Activated T-helper 1 cell treated with anti-CD3 and anti-CD28 coated beads, Interleukin-12 subunit alpha, Interleukin-12 subunit beta, Interleukin-2, Interleukin-4 antibody, amounts not matched to agents 30 ng/mL and 10 ng/mL and 1 ng/mL, durations not matched to agents 14 hours and 24 hours and 36 hours (primary cell): ENCODE data around the gene TADA3. TPM values are rescaled to one million over a fixed set of nuclear protein-coding genes. Genes with fewer than 3 reads are reported as not detected.

Experiments used
- DNase-seq: peaks from one replicate; pipeline ENCODE4 v3.0.0; 2021; ENCODE audit warnings: low spot score
- H3K27ac Mint-ChIP-seq: one replicate; pipeline ENCODE4 v1.8.0; 2021; ENCODE audit warnings: mild to moderate bottlenecking, mixed read lengths
- H3K27me3 Mint-ChIP-seq: one replicate; pipeline ENCODE4 v1.8.0; 2022; ENCODE audit warnings: mild to moderate bottlenecking, moderate library complexity, mixed read lengths; ENCODE audit not compliant: insufficient read depth
- H3K36me3 Mint-ChIP-seq: one replicate; pipeline ENCODE4 v1.8.0; 2021; ENCODE audit warnings: low read depth, mixed read lengths
- H3K4me1 Mint-ChIP-seq: one replicate; pipeline ENCODE4 v1.8.0; 2021; ENCODE audit warnings: low read depth, mixed read lengths
- H3K4me3 Mint-ChIP-seq: one replicate; pipeline ENCODE4 v1.8.0; 2021; ENCODE audit warnings: mild to moderate bottlenecking, moderate library complexity, mixed read lengths
- H3K9me3 Mint-ChIP-seq: one replicate; pipeline ENCODE4 v1.8.0; 2021; ENCODE audit warnings: mixed read lengths
- intact Hi-C: fragments of 100-400 bp; cut with micrococcal nuclease; formaldehyde crosslinking; loops from one replicate; pipeline ENCODE4 v1.15.1; 2024
- total RNA-seq: library from RNA; stranded (reverse); gene quantifications from 2 replicates; pipeline ENCODE4 v1.2.3, GENCODE V29; 2022

TADA3 gene
- total RNA-seq, 1 donor from 2014 or later = 63.4 TPM

DNA sequence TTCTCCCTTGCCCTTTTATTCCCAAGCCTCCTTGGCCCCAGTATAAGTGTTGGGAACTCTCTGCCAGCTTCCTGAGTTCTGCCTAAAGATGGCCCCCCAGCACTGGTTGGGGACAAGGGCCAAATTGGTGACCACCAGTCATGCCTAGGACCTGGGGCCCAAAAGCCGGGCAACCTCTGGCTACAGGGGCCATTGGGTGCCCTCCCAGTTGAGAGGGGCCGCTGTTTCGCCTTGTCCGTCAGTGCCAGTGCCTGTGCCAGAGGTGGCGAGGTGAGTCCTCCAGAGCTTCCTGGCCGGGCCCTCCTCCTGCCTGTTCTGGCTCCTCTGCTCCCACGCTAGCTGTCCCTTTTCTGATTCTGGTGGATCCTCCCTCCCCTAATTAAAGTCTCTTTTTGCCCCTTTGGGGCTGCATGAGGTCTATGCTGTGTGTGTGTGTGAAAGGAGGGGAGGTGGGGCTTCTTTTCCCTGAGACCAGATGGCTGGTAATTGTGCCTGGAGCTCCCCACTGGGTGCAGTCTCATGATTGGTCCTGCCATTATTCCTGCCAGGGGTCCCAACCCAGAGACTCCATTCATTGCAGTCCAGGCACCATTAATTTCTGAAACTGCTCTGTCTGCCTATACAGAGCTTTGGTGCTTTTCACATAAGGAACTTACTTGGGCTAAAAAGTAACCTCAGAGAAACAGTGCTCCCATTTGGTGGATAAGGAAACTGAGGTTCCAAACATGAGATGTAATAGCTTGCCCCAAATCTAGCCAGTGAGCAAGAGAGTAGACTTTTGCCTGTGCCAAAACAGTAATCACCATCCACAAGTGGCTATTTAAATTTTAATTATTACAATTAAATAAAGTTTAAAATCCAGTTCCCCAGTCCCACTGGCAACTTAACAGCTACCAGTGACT, 14.7 kb upstream of the TADA3 start:
- H3K4me3 Mint-ChIP-seq = no peak overlapping the region
- peak overlapping the region; percentile 44 for H3K27ac Mint-ChIP-seq
- intact Hi-C loops = no loop called here
- H3K36me3 Mint-ChIP-seq = peaks cover 56% of the 10 kb centered on the region
- no peaks in the 10 kb centered on the region for H3K9me3 Mint-ChIP-seq
- peaks cover 56% of the 10 kb centered on the region for H3K4me1 Mint-ChIP-seq
- DNase-seq = no peak
- H3K27me3 Mint-ChIP-seq = no peaks in the 10 kb centered on the region

DNA sequence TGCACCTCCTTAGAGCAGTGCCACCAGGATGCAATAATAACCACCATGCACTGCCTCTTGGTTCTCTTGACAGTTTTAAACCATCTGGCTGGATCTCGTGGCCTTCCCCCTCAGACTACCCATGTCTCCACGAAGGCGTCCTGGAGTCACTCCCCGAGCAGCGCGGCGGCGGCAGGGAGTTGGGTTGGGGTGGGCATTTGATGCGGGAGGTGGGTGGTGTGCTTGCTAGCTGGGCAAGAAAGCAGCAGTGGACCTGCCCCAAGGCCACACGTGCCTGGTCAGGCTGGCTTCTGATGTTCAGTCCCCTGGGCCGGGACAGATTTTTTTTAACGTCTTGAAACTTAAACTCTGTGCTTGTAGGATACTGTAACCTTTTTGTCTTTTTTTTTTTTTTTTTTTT, 13.9 kb upstream of the TADA3 start:
- Mint-ChIP-seq H3K4me3 (no peak overlapping the region), H3K27me3 (no peaks in the 10 kb centered on the region), H3K27ac (no peak overlapping the region), H3K4me1 (peaks cover 51% of the 10 kb centered on the region), H3K36me3 (peaks cover 52% of the 10 kb centered on the region), H3K9me3 (no peaks in the 10 kb centered on the region)
- DNase-seq = no peak
- intact Hi-C loops = no loop called here

DNA sequence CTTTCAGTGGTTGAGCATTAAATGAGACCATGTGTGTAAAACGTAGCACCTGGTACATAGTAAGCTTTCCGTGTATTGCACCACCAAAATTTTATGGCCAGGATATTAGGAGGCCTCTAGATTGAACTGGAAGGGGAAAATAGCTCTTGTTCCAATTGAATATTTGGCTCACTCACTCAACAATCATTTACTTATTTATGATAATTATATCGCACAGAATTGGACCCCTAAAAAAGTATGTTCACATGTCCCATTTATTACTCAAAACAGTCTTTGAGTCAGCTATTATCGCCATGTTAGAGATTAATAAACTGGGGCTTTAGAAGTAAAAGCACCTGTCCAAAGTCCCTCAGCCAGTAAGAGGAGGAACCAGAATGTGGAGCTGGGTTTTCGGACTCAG, 12.7 kb upstream of the TADA3 start:
- H3K27me3 Mint-ChIP-seq = no peaks in the 10 kb centered on the region
- H3K4me1 Mint-ChIP-seq = peaks cover 43% of the 10 kb centered on the region
- no peak for DNase-seq
- H3K4me3 Mint-ChIP-seq = no peak overlapping the region
- H3K36me3 Mint-ChIP-seq = peaks cover 56% of the 10 kb centered on the region
- H3K27ac Mint-ChIP-seq = no peak overlapping the region
- intact Hi-C loops = no loop called here
- H3K9me3 Mint-ChIP-seq = no peaks in the 10 kb centered on the region

DNA sequence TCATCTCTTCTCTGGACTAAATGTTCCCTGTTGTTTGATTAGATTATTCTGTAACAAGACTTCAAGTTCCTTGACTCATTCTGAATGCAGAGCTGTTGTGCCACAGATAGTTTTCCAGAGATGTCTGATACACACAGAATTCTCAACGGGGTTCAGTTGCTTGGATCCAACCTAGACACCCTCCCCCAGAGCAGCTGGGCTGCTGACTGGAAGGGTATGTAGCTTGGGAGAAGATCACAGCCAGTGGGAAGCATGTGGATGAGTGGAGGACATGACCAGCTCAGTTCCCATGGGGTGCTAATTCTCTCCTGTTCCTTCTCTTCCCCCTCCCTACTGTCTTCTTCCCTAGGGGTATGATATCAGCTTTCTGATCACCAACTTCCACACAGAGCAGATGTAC, 11.2 kb upstream of the TADA3 start:
- DNase-seq = no peak
- H3K9me3 Mint-ChIP-seq = no peaks in the 10 kb centered on the region
- intact Hi-C loops = no loop called here
- no peak overlapping the region for H3K4me3 Mint-ChIP-seq
- H3K4me1 Mint-ChIP-seq = peaks cover 31% of the 10 kb centered on the region
- H3K27me3 Mint-ChIP-seq = no peaks in the 10 kb centered on the region
- peaks cover 52% of the 10 kb centered on the region for H3K36me3 Mint-ChIP-seq
- no peak overlapping the region for H3K27ac Mint-ChIP-seq

DNA sequence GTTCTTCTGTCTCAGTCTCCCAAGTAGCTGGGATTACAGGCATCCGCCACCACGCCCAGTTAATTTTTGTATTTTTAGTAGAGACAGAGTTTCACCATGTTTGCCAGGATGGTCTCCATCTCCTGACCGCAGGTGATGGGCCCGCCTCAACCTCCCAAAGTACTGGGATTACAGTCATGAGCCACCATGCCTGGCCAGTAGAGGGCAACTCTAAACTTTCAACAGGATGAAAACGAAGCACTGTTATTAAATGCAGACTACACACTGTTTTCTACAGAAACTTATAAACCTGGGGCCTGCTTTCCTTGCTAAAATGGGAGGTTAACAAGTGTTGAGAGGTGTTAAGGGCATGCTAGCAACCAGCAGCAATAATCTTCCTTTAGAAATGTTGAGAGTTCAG, 8.3 kb upstream of the TADA3 start:
- H3K9me3 Mint-ChIP-seq = no peaks in the 10 kb centered on the region
- peaks cover 57% of the 10 kb centered on the region for H3K36me3 Mint-ChIP-seq
- H3K27me3 Mint-ChIP-seq = no peaks in the 10 kb centered on the region
- no peak for DNase-seq
- peaks cover 28% of the 10 kb centered on the region for H3K4me1 Mint-ChIP-seq
- no peak overlapping the region for H3K27ac Mint-ChIP-seq
- no peak overlapping the region for H3K4me3 Mint-ChIP-seq
- intact Hi-C loops = no loop called here

DNA sequence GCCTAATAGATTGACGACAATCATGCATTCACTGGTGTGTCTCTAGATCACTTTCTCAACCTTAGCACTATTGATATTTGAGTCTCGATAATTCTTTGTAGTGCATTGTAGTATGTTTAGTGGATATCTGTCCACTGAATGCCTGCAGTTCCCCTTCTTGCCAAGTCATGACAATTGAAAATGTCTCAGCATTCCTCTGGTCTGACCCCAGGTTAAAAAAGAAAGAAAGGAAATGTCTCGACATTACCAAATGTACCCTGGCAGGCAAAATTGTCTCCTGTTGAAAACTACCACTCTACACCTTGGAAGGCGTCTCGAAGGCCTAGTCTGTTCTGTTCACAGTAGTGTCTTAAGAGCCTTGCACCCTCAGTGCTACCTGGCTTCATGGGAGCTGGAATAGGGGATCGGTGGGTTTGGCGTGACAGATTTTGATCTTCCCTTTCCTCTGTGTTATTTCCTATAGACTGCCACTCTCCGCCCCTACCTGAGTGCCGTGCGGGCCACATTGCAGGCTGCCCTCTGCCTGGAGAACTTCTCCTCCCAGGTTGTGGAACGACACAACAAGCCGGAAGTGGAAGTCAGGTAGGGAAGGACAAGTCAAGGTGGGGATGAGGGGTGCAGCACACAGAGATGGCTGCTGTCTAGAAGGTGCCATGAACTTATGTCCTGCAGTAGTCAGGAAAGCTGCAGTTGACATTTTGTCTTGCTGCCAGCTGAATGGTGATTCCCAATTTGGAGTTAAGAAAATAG, 5.1 kb upstream of the TADA3 start:
- Mint-ChIP-seq H3K27me3 (no peaks in the 10 kb centered on the region), H3K9me3 (no peaks in the 10 kb centered on the region), H3K4me1 (peaks cover 32% of the 10 kb centered on the region), H3K36me3 (peaks cover 49% of the 10 kb centered on the region), H3K27ac (peak overlapping the region; percentile 52), H3K4me3 (no peak overlapping the region)
- intact Hi-C loops = no loop called here
- DNase-seq = no peak

DNA sequence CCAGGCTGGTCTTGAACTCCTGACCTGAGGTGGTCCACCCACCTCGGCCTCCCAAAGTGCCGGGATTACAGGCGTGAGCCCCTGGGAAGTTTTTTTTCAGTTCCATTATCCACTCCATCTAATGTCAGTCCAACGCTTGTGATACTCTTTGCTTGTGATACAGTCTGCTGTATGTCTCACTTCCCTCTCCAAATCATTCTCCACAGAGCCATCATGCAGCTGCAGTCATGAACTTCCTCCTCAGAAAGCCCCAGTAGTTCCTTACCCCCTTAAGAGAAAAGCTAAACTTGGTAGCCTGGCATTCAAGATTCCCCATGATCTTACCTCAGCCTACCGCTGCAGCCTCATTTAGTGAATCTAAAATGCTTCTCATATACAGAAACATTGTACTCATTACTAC, 2.9 kb upstream of the TADA3 start:
- Mint-ChIP-seq H3K36me3 (peaks cover 50% of the 10 kb centered on the region), H3K27me3 (no peaks in the 10 kb centered on the region), H3K4me1 (peaks cover 50% of the 10 kb centered on the region), H3K9me3 (no peaks in the 10 kb centered on the region), H3K27ac (peak overlapping the region; percentile 73), H3K4me3 (peak overlapping the region; percentile 99)
- no peak for DNase-seq
- intact Hi-C loops = no loop called here

DNA sequence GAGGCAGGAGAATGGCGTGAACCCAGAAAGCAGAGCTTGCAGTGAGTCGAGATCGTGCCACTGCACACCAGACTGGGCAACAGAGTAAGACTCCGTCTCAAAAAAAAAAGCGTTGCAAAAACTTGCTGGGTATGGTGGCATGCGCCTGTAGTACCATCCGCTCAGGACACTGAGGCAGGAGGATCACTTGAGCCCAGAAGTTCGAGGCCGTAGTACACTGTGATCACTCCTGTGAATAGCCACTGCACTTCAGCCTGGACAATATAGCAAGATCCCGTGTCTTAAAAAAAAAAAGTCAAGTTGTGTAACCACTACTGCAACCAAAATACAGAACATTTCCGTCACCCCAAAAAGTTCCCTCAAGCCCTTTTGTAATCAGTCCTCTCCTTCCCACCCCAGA, 2.1 kb upstream of the TADA3 start:
- peak overlapping the region; percentile 99 for H3K4me3 Mint-ChIP-seq
- peaks cover 54% of the 10 kb centered on the region for H3K4me1 Mint-ChIP-seq
- peaks cover 48% of the 10 kb centered on the region for H3K36me3 Mint-ChIP-seq
- intact Hi-C loops = loop anchor here (5.0 kb wide), 2 partner anchors 158 to 832 kb away; partner anchors contain the start of genes PRRT3 and RAD18
- no peak for DNase-seq
- no peaks in the 10 kb centered on the region for H3K27me3 Mint-ChIP-seq
- no peaks in the 10 kb centered on the region for H3K9me3 Mint-ChIP-seq
- H3K27ac Mint-ChIP-seq = peak overlapping the region; percentile 77

DNA sequence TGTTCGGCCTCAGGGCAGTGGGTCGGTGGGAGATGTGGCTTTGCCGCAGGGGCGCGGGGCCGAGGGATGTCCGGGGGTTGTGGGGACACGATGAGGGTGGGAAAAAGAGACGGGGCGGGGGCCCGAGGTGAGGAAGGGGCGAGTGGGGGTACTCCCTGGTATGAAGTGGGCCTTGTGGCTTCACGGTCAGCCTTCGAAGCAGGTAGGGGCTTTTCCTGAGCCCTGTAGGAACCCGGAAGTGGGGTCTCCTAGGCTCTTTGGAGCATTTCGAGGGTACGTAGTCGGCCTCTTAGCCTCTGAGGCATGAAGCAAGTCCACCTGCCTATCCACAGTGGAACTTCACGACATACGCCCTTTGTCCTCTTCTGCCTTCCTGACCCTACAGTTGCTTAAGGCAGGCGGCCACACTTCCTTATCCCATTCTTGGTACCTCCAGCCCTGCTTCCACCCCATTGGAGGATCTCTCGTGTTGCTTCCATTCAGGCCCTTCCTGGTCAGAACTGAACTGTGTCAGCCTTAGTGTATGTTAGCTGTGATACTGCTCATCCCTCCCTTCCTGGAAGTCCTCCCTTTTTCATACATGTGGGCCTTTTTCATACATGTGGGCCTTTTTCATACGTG, 998 bp upstream of the TADA3 start:
- peak; percentile 22 for DNase-seq
- Mint-ChIP-seq H3K27ac (peak overlapping the region; percentile 100), H3K4me3 (peak overlapping the region; percentile 99), H3K36me3 (peaks cover 51% of the 10 kb centered on the region), H3K27me3 (no peaks in the 10 kb centered on the region), H3K9me3 (no peaks in the 10 kb centered on the region), H3K4me1 (peaks cover 54% of the 10 kb centered on the region)
- intact Hi-C loops = loop anchor here (1.0 to 5.0 kb wide), 8 partner anchors 52 to 831 kb away; partner anchors contain the start of genes BRK1, CRELD1, EMC3 and PRRT3

DNA sequence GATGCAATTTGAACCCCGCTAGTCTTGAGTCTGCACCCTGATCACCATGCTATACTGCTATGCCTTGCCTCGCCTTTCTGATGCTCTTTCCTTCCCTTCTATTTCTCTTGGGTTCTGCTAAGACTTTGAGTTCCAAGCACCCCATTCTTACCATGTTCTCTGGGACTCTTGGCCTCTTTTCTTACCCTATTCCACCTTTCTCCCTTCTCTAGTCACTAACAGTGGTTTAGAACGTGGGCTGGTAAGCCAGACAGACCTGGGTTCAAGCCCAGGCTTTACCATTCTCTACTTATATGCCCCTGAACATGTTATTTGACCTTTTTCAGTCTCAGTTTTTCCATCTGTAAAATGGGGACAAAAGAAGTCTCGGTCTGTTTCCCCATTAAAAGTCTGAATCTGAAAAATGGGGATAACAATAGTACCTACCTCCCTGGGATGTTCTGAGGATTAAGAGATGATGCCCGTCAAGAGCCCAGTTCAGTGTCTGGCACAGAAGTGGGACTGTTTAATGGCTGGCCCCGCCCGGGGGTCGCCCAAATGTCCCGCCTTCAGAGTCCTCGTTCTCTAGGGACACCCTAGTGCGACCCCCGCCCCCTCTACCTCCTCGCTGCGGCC, 376 bp downstream of the TADA3 start:
- Mint-ChIP-seq H3K4me1 (peaks cover 57% of the 10 kb centered on the region), H3K9me3 (no peaks in the 10 kb centered on the region), H3K27ac (peak overlapping the region; percentile 100), H3K27me3 (no peaks in the 10 kb centered on the region), H3K4me3 (peak overlapping the region; percentile 99), H3K36me3 (peaks cover 48% of the 10 kb centered on the region)
- intact Hi-C loops = loop anchor here (1.0 to 5.0 kb wide), 15 partner anchors 14 to 830 kb away; partner anchors contain the start of genes BRPF1, CRELD1, EMC3 and FANCD2
- no peak for DNase-seq

DNA sequence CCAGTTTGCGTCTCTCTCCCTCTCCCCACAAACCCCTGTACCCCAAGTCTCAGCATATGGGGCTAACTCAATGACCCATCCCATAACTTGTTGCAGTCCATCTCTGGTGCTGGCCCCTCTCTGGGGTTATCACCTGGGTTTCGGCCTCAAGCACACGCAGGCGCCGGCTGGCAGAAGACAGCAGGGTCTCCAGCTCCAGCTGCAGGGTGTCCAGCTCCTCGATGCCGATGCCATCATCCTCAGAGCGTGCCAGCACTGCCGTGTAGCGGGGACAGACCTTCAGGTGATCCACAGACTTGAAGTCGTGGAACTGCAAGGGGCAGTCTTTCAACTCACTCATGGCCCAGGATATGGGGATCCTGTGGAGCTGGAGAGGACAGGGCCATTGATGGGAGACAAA, 1.1 kb downstream of the TADA3 start:
- intact Hi-C loops = loop anchor here (5.0 kb wide), 2 partner anchors 161 to 829 kb away; partner anchors contain the start of genes PRRT3 and RAD18
- Mint-ChIP-seq H3K27me3 (no peaks in the 10 kb centered on the region), H3K27ac (peak overlapping the region; percentile 100), H3K36me3 (peaks cover 54% of the 10 kb centered on the region), H3K4me3 (peak overlapping the region; percentile 99), H3K9me3 (no peaks in the 10 kb centered on the region), H3K4me1 (peaks cover 62% of the 10 kb centered on the region)
- no peak for DNase-seq

DNA sequence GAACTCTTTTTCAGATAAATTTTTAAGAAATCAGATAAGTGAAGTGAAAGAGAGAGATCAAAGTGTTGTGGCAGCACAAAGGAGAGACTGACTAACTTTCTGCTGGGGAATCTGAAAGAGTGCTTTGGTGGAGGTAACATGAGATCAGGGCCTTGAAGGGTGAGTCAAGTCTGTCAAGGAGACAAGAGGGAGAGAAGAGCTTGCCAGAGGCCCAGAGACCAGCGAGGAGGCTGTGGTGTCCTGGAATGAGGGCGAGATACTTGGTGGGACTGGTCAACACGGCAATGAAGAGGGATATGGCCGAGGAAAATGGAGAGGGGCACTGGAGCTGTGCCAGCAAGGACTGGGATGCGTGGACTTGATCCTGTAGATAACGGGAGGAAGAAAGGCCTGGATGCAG, 4.6 kb downstream of the TADA3 start:
- Mint-ChIP-seq H3K9me3 (no peaks in the 10 kb centered on the region), H3K4me3 (peak overlapping the region; percentile 12), H3K27me3 (no peaks in the 10 kb centered on the region), H3K4me1 (peaks cover 46% of the 10 kb centered on the region), H3K36me3 (peaks cover 52% of the 10 kb centered on the region), H3K27ac (peak overlapping the region; percentile 94)
- DNase-seq = no peak
- intact Hi-C loops = loop anchor here (1.0 to 2.0 kb wide), 2 partner anchors 9 to 19 kb away; partner anchors contain the start of gene CAMK1
